ENCODE measurements around the gene DNAJC6.

DNAJC6 gene

DNA sequence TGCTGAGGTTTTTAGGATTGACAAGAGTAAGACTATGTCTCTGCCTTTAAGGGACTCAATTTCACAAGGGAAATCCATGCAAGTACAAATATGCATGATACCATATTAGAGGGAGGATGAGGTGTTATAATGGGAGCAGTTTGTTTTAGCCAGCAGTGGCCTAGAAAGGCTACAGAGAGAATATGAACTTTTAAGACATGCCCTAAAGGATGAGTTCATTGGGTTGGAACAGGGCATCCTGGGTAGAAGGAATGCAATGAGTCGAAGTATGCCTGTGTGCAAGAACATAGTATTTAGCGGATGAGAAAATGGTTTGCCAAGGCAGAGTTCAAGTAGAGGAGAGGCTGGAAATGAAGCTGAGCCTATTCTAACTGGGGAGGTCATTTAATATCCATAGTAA lies 78.5 kb downstream of the DNAJC6 start:
- no peak overlapping the region for H3K4me3 ChIP-seq (ENCODE audit: low read depth, low read length)
- no peak for DNase-seq (ENCODE audit: low read depth)

DNA sequence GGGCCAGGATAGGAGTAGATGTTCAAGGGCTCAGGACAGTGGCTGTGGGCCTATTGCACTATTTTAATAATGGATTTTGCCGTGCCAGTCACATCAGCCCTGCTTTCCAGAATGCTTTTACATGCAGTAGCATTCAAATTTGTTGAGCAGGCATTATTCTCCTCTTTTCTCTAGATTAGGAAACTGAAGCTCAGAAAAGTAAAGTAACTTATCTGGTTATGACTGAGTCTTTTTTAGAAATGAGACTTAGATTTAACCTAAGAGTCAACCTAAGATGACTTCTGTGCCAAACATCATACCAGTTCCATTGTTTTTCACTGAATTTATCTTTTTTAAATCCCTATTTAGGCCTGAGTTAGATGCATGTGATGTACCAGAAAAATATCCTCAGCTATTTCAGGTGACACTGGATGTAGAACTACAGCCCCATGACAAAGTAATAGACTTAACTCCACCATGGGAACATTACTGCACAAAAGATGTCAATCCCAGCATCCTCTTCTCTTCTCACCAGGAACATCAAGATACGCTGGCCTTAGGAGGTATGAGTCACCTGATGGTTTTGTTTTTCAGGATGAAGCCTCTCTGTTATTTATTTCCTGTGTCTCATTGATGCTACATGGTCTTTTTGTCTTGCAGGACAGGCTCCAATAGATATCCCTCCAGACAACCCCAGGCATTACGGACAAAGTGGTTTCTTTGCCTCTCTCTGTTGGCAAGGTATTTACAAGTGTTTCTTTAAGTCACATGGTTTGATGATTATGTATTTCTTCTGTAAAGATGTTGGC lies 79.8 kb downstream of the DNAJC6 start:
- TF ChIP-seq, protein P1, sequence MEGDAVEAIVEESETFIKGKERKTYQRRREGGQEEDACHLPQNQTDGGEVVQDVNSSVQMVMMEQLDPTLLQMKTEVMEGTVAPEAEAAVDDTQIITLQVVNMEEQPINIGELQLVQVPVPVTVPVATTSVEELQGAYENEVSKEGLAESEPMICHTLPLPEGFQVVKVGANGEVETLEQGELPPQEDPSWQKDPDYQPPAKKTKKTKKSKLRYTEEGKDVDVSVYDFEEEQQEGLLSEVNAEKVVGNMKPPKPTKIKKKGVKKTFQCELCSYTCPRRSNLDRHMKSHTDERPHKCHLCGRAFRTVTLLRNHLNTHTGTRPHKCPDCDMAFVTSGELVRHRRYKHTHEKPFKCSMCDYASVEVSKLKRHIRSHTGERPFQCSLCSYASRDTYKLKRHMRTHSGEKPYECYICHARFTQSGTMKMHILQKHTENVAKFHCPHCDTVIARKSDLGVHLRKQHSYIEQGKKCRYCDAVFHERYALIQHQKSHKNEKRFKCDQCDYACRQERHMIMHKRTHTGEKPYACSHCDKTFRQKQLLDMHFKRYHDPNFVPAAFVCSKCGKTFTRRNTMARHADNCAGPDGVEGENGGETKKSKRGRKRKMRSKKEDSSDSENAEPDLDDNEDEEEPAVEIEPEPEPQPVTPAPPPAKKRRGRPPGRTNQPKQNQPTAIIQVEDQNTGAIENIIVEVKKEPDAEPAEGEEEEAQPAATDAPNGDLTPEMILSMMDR (IDR thresholded peaks at IDR 0.05; ENCODE audit: control insufficient read depth, extremely low read depth, insufficient read depth): no peak
- H3K4me3 ChIP-seq (ENCODE audit: low read depth, low read length): no peak overlapping the region
- no peak for DNase-seq (ENCODE audit: low read depth)

More for the DNA sequence above, 78.5 kb downstream of the DNAJC6 start:
- TF ChIP-seq, protein P1 (IDR thresholded peaks at IDR 0.05; ENCODE audit: control insufficient read depth, extremely low read depth, insufficient read depth): no peak

DNA sequence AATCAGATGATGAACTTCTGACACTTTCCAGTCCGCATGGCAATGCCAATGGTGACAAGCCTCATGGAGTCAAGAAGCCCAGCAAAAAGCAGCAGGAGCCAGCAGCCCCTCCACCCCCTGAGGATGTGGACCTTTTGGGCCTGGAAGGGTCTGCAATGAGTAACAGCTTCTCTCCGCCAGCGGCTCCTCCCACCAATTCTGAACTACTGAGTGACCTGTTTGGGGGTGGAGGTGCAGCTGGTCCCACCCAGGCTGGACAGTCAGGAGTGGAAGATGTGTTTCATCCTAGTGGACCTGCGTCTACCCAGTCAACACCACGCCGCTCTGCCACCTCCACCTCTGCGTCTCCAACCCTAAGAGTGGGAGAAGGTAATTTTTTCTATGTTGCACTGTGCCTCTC lies 83.2 kb downstream of the DNAJC6 start:
- no peak for DNase-seq (ENCODE audit: low read depth)
- H3K4me3 ChIP-seq (ENCODE audit: low read depth, low read length): no peak overlapping the region
- TF ChIP-seq, protein P1 (IDR thresholded peaks at IDR 0.05; ENCODE audit: control insufficient read depth, extremely low read depth, insufficient read depth): no peak

DNA sequence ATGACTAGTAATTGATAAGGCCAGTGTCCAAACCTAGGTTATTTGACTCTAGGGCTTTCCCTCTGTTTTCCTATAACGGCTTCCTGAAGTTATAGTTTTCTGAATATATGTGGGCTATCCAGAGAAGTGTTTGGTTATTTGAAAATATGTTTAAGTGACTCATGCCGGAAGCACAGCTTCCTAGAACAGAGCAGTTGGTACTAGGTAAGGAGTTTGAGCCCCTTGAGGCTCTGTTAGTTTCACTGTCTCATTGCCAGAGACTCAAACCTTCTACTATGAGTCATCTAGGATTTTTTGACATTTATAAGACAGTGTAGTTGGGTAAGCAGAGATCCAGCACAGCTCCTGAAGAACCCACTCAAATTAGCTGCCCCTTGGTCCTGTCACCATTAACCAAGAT lies 84.0 kb downstream of the DNAJC6 start:
- H3K4me3 ChIP-seq (ENCODE audit: low read depth, low read length): no peak overlapping the region
- TF ChIP-seq, protein P1 (IDR thresholded peaks at IDR 0.05; ENCODE audit: control insufficient read depth, extremely low read depth, insufficient read depth): no peak
- no peak for DNase-seq (ENCODE audit: low read depth)

DNA sequence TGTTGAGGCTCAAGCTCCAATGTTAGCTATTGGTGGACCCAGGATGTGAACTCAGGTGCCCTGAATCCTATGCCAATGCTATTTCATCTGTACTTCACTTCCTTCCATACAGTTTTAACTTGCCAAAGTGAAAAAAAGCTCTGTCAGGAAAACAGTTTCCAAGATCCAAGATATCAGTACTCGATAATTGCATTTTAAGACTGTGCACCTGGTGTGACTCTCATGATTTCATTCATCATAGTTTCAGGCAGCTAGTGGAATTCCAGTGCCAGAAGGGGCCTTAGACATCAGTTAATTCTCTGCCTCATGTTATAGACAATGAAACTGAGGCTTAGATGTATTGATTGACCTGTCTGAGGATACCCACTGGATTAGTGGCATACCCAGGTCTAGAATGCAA lies 84.6 kb downstream of the DNAJC6 start:
- TF ChIP-seq, protein P1 (IDR thresholded peaks at IDR 0.05; ENCODE audit: control insufficient read depth, extremely low read depth, insufficient read depth): no peak
- DNase-seq (ENCODE audit: low read depth): no peak
- H3K4me3 ChIP-seq (ENCODE audit: low read depth, low read length): no peak overlapping the region

DNA sequence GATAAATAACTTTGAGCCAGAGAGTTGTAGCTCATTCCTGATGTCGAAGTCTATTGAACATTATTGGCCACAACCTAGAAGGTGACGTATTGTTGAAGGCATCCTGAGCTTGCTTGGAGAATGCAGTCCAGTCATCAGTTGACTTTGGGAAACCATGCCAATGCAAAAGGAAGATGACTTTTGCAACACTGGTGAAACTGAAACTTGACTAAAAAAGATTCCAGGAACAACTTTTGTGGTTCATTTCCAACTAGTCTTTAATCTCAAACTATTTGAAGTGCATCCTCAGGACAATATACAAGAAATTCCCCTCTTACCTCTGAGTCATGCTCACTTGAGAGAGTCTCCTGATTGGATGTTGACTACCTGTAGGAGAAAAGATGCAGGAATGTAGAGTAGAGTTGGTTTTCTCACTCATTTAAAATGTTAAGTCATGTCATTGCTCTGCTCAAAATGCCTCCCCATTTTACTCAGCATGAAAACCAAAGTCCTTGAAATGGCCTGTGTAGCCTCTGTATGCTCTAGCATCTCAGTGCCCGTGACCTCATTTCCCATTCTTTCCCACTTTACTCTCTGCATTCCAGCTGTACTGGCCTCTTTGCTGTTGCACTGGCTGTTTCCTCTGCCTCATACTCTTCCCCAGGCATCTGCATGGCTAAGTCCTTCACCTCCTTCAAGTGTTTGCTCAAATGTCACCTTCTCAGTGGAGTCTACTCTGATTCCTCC lies 86.7 kb downstream of the DNAJC6 start:
- no peak overlapping the region for H3K4me3 ChIP-seq (ENCODE audit: low read depth, low read length)
- DNase-seq (ENCODE audit: low read depth): no peak
- TF ChIP-seq, protein P1 (IDR thresholded peaks at IDR 0.05; ENCODE audit: control insufficient read depth, extremely low read depth, insufficient read depth): no peak

All from LNCaP clone FGC (cell line).